Smooth muscle cell (in vitro differentiated cells): ENCODE results near the gene PTCRA. TPM values are rescaled to one million over a fixed set of nuclear protein-coding genes. Genes with fewer than 3 reads are reported as not detected.
A peak's percentile ranks its signal among the peaks of the same experiment; 100 is the strongest.
"Not testable (repeated sequence)": the region's sequence is repeated elsewhere in the genome, so short reads cannot be mapped to it uniquely, and the experiment has no call there.

Experiments used
- DNase-seq: peaks from one replicate; lab custom pipeline; 2025; ENCODE audit not compliant: unreplicated experiment; lab: John Stamatoyannopoulos, UW
- H2AFZ ChIP-seq: fragments of 200-600 bp; sonication (generic); 2 replicates; pipeline ENCODE4 v1.6.0; 2016; ENCODE audit warnings: antibody characterized with exemption, low read depth, mild to moderate bottlenecking
- H3F3A ChIP-seq: fragments of 200-600 bp; sonication (generic); 2 replicates; pipeline ENCODE4 v1.6.0; 2017; ENCODE audit warnings: antibody characterized with exemption, low read depth
- H3K27ac ChIP-seq: fragments of 200-600 bp; sonication (generic); 2 replicates; pipeline ENCODE4 v1.5.1; 2016; ENCODE audit warnings: low read depth, mild to moderate bottlenecking
- H3K27me3 ChIP-seq: fragments of 200-600 bp; sonication (generic); 2 replicates; pipeline ENCODE4 v1.6.1; 2016; ENCODE audit warnings: low read depth, mild to moderate bottlenecking
- H3K36me3 ChIP-seq: fragments of 200-600 bp; sonication (generic); 2 replicates; pipeline ENCODE4 v1.5.1; 2016; ENCODE audit warnings: low read depth
- H3K4me1 ChIP-seq: fragments of 200-600 bp; sonication (generic); 2 replicates; pipeline ENCODE4 v1.5.1; 2016; ENCODE audit warnings: low read depth
- H3K4me2 ChIP-seq: fragments of 200-600 bp; sonication (generic); 2 replicates; pipeline ENCODE4 v1.6.0; 2016; ENCODE audit warnings: mild to moderate bottlenecking
- H3K4me3 ChIP-seq: fragments of 200-600 bp; sonication (generic); 2 replicates; pipeline ENCODE4 v1.5.1; 2016; ENCODE audit warnings: mild to moderate bottlenecking
- H3K79me2 ChIP-seq: fragments of 200-600 bp; sonication (generic); 2 replicates; pipeline ENCODE4 v1.6.0; 2016; ENCODE audit warnings: low read depth, mild to moderate bottlenecking
- H3K9ac ChIP-seq: fragments of 200-600 bp; sonication (generic); 2 replicates; pipeline ENCODE4 v1.6.0; 2016; ENCODE audit warnings: low read depth
- H3K9me3 ChIP-seq: fragments of 200-600 bp; sonication (generic); replicated peaks from 2 replicates; pipeline ENCODE4 v1.5.1; 2016; ENCODE audit warnings: low read depth
- H4K20me1 ChIP-seq: fragments of 200-600 bp; sonication (generic); 2 replicates; pipeline ENCODE4 v1.6.0; 2016; ENCODE audit warnings: low read depth
- CTCF ChIP-seq: fragments of 200-600 bp; sonication (generic); IDR thresholded peaks from 2 replicates; pipeline ENCODE4 v1.5.1; 2017; ENCODE audit warnings: borderline replicate concordance, mild to moderate bottlenecking, antibody characterized with exemption; ENCODE audit not compliant: insufficient read depth, poor library complexity, severe bottlenecking
- WGBS: methylation state at CpG from one replicate; pipeline ENCODE4 v1.1.7; 2016; ENCODE audit warnings: low lambda C conversion rate; 5-methylcytosine and 5-hydroxymethylcytosine counted together
- polyA plus RNA-seq: library from polyadenylated mRNA; unstranded; fragments of >200 nt; fragmentation: Nextera tagmentation; extraction: Ambion mirVana; gene quantifications from 2 replicates; pipeline ENCODE4 v1.2.1, GENCODE V29; 2016
- total RNA-seq: library from RNA; depleted of rRNA; stranded (reverse); fragments of >200 nt; gene quantifications from 2 replicates; pipeline ENCODE4 v1.2.3, GENCODE V29; 2014

The PTCRA gene
- total and polyA plus RNA-seq, 2 experiments from 2014 or later = not detected

- peaks cover 13% of the 10 kb centered on the region for H3K4me1 ChIP-seq
- TF ChIP-seq CTCF = no peak
- peaks cover 16% of the 10 kb centered on the region for H3K36me3 ChIP-seq
- peaks cover 8% of the 10 kb centered on the region for H4K20me1 ChIP-seq
- no peak overlapping the region for H3K9ac ChIP-seq
- H3K27ac ChIP-seq = no peak overlapping the region
- no peak for DNase-seq
- peaks cover 19% of the 10 kb centered on the region for H3F3A ChIP-seq
- H3K9me3 ChIP-seq = no peaks in the 10 kb centered on the region
- peaks cover 36% of the 10 kb centered on the region for H3K79me2 ChIP-seq
- no peak overlapping the region for H3K4me3 ChIP-seq
- no peaks in the 10 kb centered on the region for H3K27me3 ChIP-seq
- no peak overlapping the region for H3K4me2 ChIP-seq
- WGBS = 97% methylated on average over 4 of the region's 4 CpGs
- no peak overlapping the region for H2AFZ ChIP-seq
Measured at GRCh38 chr6:42885702-42886101, 30.2 kb upstream of the PTCRA start.

DNA sequence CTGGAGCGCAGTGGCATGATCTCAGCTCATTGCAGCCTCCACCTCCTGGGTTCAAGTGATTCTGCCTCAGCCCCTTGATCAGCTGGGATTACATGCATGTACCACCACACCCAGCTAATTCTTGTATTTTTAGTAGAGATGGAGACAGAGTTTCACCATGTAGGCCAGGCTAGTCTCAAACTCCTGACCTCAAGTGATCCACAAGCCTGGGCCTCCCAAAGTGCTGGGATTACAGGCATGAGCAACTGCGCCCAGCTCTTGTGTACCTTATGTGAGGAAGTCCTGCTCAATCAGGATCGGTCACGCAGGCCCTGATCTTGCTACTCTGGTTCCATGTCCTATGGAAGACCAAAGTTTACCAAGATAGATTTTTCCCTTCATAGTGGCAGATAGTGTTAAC is 27.7 kb upstream of the PTCRA start:
- not testable (repeated sequence) for H3K9ac ChIP-seq, H2AFZ ChIP-seq, DNase-seq, H3K4me1 ChIP-seq, H3K27ac ChIP-seq, H3K4me2 ChIP-seq, H3K4me3 ChIP-seq, H4K20me1 ChIP-seq, H3K9me3 ChIP-seq, H3K27me3 ChIP-seq
- Histone ChIP-seq H3K79me2 (peaks cover 11% of the 10 kb centered on the region), H3K36me3 (peaks cover 16% of the 10 kb centered on the region), H3F3A (peaks cover 23% of the 10 kb centered on the region)
- 97% methylated on average over 4 of the region's 4 CpGs for WGBS

DNA sequence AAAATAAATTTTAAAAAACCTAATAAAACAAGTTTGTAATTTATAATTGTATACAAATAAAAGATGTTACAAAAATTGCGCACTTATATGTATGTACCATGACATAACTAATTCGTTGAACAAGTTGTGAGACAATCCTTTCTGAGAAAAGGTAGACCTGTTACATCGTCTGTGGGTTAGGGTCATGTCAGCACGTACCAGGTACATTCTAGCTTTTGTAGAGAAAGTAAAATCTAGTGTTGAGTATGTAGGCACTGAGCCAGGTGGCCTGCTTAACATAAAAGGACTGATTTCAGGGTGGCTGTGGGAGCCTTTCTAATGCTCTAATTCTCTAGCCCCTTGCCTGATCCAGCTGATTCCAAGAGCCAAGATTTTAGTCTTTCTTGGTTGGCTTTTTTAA is 26.0 kb upstream of the PTCRA start:
- no peaks in the 10 kb centered on the region for H4K20me1 ChIP-seq
- peak overlapping the region; percentile 77 for H3K4me3 ChIP-seq
- peaks cover 6% of the 10 kb centered on the region for H3K36me3 ChIP-seq
- peaks cover 8% of the 10 kb centered on the region for H3K4me1 ChIP-seq
- peaks cover 15% of the 10 kb centered on the region for H3F3A ChIP-seq
- no peaks in the 10 kb centered on the region for H3K27me3 ChIP-seq
- WGBS = 75% methylated on average over 4 of the region's 4 CpGs
- TF ChIP-seq CTCF = no peak
- no peak overlapping the region for H2AFZ ChIP-seq
- H3K27ac ChIP-seq = peak overlapping the region; percentile 94
- H3K9me3 ChIP-seq = no peaks in the 10 kb centered on the region
- H3K9ac ChIP-seq = peak overlapping the region; percentile 93
- peak overlapping the region; percentile 86 for H3K4me2 ChIP-seq
- peaks cover 3% of the 10 kb centered on the region for H3K79me2 ChIP-seq
- no peak for DNase-seq

- Histone ChIP-seq H2AFZ (peak overlapping the region; percentile 67), H3K27ac (peak overlapping the region; percentile 94), H3K4me3 (peak overlapping the region; percentile 77), H3K79me2 (peaks cover under 1% of the 10 kb centered on the region), H3K36me3 (peaks cover 5% of the 10 kb centered on the region), H3K27me3 (no peaks in the 10 kb centered on the region), H4K20me1 (no peaks in the 10 kb centered on the region), H3K9ac (peak overlapping the region; percentile 93), H3K4me2 (peak overlapping the region; percentile 86), H3F3A (peaks cover 12% of the 10 kb centered on the region), H3K4me1 (peaks cover 8% of the 10 kb centered on the region), H3K9me3 (no peaks in the 10 kb centered on the region)
- WGBS = under 1% methylated on average over 60 of the region's 63 CpGs
- peak; percentile 85 for DNase-seq
- no peak for TF ChIP-seq CTCF
Measured at GRCh38 chr6:42890311-42891198, 25.3 kb upstream of the PTCRA start.
